ENCODE results near the gene MSX1. TPM values are rescaled to one million over a fixed set of nuclear protein-coding genes. Genes with fewer than 3 reads are reported as not detected.

The MSX1 gene
- total RNA-seq, 1 experiment from 2014 or later = 59.9 TPM

DNA sequence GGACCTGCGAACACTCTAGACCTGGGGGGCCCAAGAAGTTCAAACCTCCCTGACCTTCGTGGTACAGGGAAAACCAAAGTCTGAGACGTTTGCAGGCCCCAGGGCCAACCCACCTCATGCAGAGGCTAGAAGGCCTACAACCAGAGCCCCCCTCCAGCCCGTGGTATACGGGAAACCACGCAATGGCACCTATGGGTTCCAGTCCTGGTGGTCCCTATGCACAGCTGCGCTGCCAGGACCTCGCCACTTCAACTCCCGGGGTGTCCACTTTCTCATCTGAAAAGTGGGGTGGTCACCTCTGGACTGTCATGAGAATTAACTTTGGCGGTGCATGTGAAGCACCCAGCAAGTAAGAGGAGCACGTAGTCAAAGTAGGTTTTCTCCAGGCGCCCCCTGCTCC, 8.4 kb upstream of the MSX1 start:
- intact Hi-C loops (cut with micrococcal nuclease) = no loop called here
- ChIA-PET CTCF (no interaction called here), RAD21 (ENCODE audit: low non-redundant PET in 1 of 2, low total read pairs in 2 of 2, uncharacterized antibody in 2 of 2, unreplicated experiment in 2 of 2) (no interaction called here), POLR2A (no interaction called here)
- no peaks in the 10 kb centered on the region for H3K9me3 ChIP-seq (ENCODE audit: control insufficient read depth in 1 of 2, insufficient read depth in 1 of 2, low read depth in 1 of 2, low read length in 2 of 2)
- H3K79me2 ChIP-seq (ENCODE audit: insufficient read depth, low read length) = no peaks in the 10 kb centered on the region
- no peaks in the 10 kb centered on the region for H3K27me3 ChIP-seq (ENCODE audit: insufficient read depth, low read length)
- TF ChIP-seq, protein P1, sequence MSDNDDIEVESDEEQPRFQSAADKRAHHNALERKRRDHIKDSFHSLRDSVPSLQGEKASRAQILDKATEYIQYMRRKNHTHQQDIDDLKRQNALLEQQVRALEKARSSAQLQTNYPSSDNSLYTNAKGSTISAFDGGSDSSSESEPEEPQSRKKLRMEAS (IDR thresholded peaks at IDR 0.05) = no peak
- TF ChIP-seq TCF7L2 (IDR thresholded peaks at IDR 0.05; ENCODE audit: borderline replicate concordance, extremely low read depth, insufficient read depth, insufficient read length) = no peak
- no peak for TF ChIP-seq CBX3 (IDR thresholded peaks at IDR 0.05; ENCODE audit: low read depth)
- TF ChIP-seq, protein P2, sequence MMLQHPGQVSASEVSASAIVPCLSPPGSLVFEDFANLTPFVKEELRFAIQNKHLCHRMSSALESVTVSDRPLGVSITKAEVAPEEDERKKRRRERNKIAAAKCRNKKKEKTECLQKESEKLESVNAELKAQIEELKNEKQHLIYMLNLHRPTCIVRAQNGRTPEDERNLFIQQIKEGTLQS (IDR thresholded peaks at IDR 0.05) = no peak
- H4K20me1 ChIP-seq (ENCODE audit: insufficient read depth) = no peaks in the 10 kb centered on the region
- H2AFZ ChIP-seq (ENCODE audit: low read depth, low read length, poor library complexity, severe bottlenecking) = no peak overlapping the region
- H3K9me2 ChIP-seq (ENCODE audit: insufficient read depth) = no peaks in the 10 kb centered on the region
- H3K4me2 ChIP-seq (ENCODE audit: low read length) = no peak overlapping the region
- peaks cover 9 to 14% of the 10 kb centered on the region in 2 experiments; a peak in 3 of 4 replicates for H3K4me1 ChIP-seq (ENCODE audit: control insufficient read depth in 1 of 2, insufficient read depth in 2 of 2, low read length in 2 of 2)
- no peak overlapping the region for H3K9ac ChIP-seq (ENCODE audit: low read length)
- no peak for DNase-seq (ENCODE audit: low read depth, low spot score)
- H3K27ac ChIP-seq (ENCODE audit: low read depth, low read length) = no peak overlapping the region
- no TSS peak for BruUV-seq (replicated peaks)
- no peak for ATAC-seq
- no peaks in the 10 kb centered on the region for H3K36me3 ChIP-seq (ENCODE audit: control insufficient read depth in 1 of 2, insufficient read depth in 2 of 2, low read length in 2 of 2)
- no peak overlapping the region for H3K4me3 ChIP-seq (replicated peaks in 1 of 2; ENCODE audit: low read depth in 1 of 2, low read length in 2 of 2)

DNA sequence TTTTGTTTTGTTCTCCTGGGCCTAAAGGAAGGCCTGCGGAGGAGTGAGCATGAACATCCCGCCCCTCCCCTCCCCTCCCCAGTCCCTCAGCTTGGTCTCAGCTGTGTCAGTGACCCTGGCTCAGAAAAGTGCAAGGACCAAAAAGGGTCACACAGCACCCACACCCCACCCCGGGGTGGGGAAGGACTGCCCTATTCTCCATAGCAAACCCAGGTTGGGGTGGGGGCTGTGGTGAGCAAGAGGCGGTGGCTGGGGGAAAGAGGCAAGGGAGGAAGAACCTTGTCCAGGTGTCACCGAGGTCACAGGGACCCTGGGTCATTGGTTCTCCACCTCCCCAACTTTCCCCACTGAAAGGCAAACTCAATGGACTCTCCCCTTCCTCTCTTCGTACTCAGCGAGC, 7.6 kb upstream of the MSX1 start:
- Histone ChIP-seq H3K27ac (ENCODE audit: low read depth, low read length) (no peak overlapping the region), H3K27me3 (ENCODE audit: insufficient read depth, low read length) (no peaks in the 10 kb centered on the region), H3K9me2 (ENCODE audit: insufficient read depth) (no peaks in the 10 kb centered on the region), H3K9ac (ENCODE audit: low read length) (no peak overlapping the region), H2AFZ (ENCODE audit: low read depth, low read length, poor library complexity, severe bottlenecking) (no peak overlapping the region), H4K20me1 (ENCODE audit: insufficient read depth) (no peaks in the 10 kb centered on the region), H3K9me3 (ENCODE audit: control insufficient read depth in 1 of 2, insufficient read depth in 1 of 2, low read depth in 1 of 2, low read length in 2 of 2) (no peaks in the 10 kb centered on the region), H3K4me1 (ENCODE audit: control insufficient read depth in 1 of 2, insufficient read depth in 2 of 2, low read length in 2 of 2) (peaks cover 13 to 21% of the 10 kb centered on the region in 2 experiments), H3K4me3 (replicated peaks in 1 of 2; ENCODE audit: low read depth in 1 of 2, low read length in 2 of 2) (no peak overlapping the region), H3K36me3 (ENCODE audit: control insufficient read depth in 1 of 2, insufficient read depth in 2 of 2, low read length in 2 of 2) (no peaks in the 10 kb centered on the region), H3K4me2 (ENCODE audit: low read length) (no peak overlapping the region), H3K79me2 (ENCODE audit: insufficient read depth, low read length) (no peaks in the 10 kb centered on the region)
- ATAC-seq = no peak
- TF ChIP-seq, protein P3, sequence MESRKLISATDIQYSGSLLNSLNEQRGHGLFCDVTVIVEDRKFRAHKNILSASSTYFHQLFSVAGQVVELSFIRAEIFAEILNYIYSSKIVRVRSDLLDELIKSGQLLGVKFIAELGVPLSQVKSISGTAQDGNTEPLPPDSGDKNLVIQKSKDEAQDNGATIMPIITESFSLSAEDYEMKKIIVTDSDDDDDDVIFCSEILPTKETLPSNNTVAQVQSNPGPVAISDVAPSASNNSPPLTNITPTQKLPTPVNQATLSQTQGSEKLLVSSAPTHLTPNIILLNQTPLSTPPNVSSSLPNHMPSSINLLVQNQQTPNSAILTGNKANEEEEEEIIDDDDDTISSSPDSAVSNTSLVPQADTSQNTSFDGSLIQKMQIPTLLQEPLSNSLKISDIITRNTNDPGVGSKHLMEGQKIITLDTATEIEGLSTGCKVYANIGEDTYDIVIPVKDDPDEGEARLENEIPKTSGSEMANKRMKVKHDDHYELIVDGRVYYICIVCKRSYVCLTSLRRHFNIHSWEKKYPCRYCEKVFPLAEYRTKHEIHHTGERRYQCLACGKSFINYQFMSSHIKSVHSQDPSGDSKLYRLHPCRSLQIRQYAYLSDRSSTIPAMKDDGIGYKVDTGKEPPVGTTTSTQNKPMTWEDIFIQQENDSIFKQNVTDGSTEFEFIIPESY (IDR thresholded peaks at IDR 0.05; ENCODE audit: extremely low read depth, insufficient replicate concordance, low read length) = no peak
- TF ChIP-seq, protein P4, sequence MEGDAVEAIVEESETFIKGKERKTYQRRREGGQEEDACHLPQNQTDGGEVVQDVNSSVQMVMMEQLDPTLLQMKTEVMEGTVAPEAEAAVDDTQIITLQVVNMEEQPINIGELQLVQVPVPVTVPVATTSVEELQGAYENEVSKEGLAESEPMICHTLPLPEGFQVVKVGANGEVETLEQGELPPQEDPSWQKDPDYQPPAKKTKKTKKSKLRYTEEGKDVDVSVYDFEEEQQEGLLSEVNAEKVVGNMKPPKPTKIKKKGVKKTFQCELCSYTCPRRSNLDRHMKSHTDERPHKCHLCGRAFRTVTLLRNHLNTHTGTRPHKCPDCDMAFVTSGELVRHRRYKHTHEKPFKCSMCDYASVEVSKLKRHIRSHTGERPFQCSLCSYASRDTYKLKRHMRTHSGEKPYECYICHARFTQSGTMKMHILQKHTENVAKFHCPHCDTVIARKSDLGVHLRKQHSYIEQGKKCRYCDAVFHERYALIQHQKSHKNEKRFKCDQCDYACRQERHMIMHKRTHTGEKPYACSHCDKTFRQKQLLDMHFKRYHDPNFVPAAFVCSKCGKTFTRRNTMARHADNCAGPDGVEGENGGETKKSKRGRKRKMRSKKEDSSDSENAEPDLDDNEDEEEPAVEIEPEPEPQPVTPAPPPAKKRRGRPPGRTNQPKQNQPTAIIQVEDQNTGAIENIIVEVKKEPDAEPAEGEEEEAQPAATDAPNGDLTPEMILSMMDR (IDR thresholded peaks at IDR 0.05 in 2 of 3, conservative IDR thresholded peaks at IDR 0.05 in 1 of 3; ENCODE audit: borderline replicate concordance in 1 of 3, insufficient read depth in 1 of 3, low read depth in 2 of 3, low read length in 2 of 3) = no peak
- TF ChIP-seq SRF (IDR thresholded peaks at IDR 0.05; ENCODE audit: low read depth) (no peak), ZFX (IDR thresholded peaks at IDR 0.05) (no peak)
- intact Hi-C loops (cut with micrococcal nuclease) = no loop called here
- POLR2A ChIA-PET = no interaction called here
- no TSS peak for BruUV-seq (replicated peaks)
- DNase-seq (ENCODE audit: low read depth, low spot score) = no peak
- CTCF ChIA-PET = no interaction called here
- RAD21 ChIA-PET (ENCODE audit: low non-redundant PET in 1 of 2, low total read pairs in 2 of 2, uncharacterized antibody in 2 of 2, unreplicated experiment in 2 of 2) = no interaction called here

Data from HCT116 (cell line).